HepG2 (cell line): ENCODE measurements around the gene ERF. TPM values are rescaled to one million over a fixed set of nuclear protein-coding genes. Genes with fewer than 3 reads are reported as not detected.

Experiments
- ASH2L ChIP-seq: fragments of 300-600, 200-600 bp; sonication (generic); IDR thresholded peaks from 2 replicates; pipeline ENCODE4 v1.7.0; 2017; ENCODE audit warnings: low read depth, mild to moderate bottlenecking, moderate library complexity, mixed read lengths, low read length; ENCODE audit not compliant: insufficient read length
- ATF3 ChIP-seq: sonication (generic); formaldehyde crosslinking; IDR thresholded peaks from 2 replicates; pipeline ENCODE4 v1.4.0; 2020; ENCODE audit warnings: missing genetic modification reagents
- DMTF1 ChIP-seq: sonication (generic); formaldehyde crosslinking; IDR thresholded peaks from 2 replicates; pipeline ENCODE4 v1.4.0; 2020; ENCODE audit warnings: mild to moderate bottlenecking, missing genetic modification reagents
- DNMT3B ChIP-seq: conservative IDR thresholded peaks from 2 replicates; pipeline ENCODE4 v1.6.1; 2016; ENCODE audit warnings: missing biosample characterization, control low read depth
- HBP1 ChIP-seq: IDR thresholded peaks from 2 replicates; pipeline ENCODE4 v1.6.1; 2016; ENCODE audit warnings: low read depth, control low read depth
- JUND ChIP-seq: sonication (generic); formaldehyde crosslinking; IDR thresholded peaks from 2 replicates; pipeline ENCODE4 v1.8.0; 2022; ENCODE audit warnings: mild to moderate bottlenecking, missing genetic modification reagents
- KAT7 ChIP-seq: IDR thresholded peaks from 2 replicates; pipeline ENCODE4 v1.6.1; 2018; ENCODE audit warnings: borderline replicate concordance, missing compliant biosample characterization
- KDM5B ChIP-seq: sonication (generic); formaldehyde crosslinking; IDR thresholded peaks from 2 replicates; pipeline ENCODE4 v1.4.0; 2020; ENCODE audit warnings: missing genetic modification reagents, mild to moderate bottlenecking, borderline replicate concordance
- KLF15 ChIP-seq: sonication (generic); formaldehyde crosslinking; IDR thresholded peaks from 2 replicates; pipeline ENCODE4 v1.8.1; 2023; ENCODE audit warnings: borderline replicate concordance, mild to moderate bottlenecking, inconsistent platforms, missing genetic modification reagents, mixed read lengths
- MAX ChIP-seq: IDR thresholded peaks from 2 replicates; pipeline ENCODE4 v1.6.1; 2012; ENCODE audit warnings: inconsistent platforms
- NCOA1 ChIP-seq: sonication (generic); formaldehyde crosslinking; IDR thresholded peaks from 2 replicates; pipeline ENCODE4 v1.9.0; 2021; ENCODE audit warnings: missing genetic modification reagents
- PBX2 ChIP-seq: IDR thresholded peaks from 2 replicates; pipeline ENCODE4 v1.6.1; 2016; ENCODE audit warnings: control low read depth
- PRDM10 ChIP-seq: sonication (generic); formaldehyde crosslinking; IDR thresholded peaks from 2 replicates; pipeline ENCODE4 v1.4.0; 2020; ENCODE audit warnings: low read depth, missing genetic modification reagents
- TAF15 ChIP-seq: fragments of 200-400 bp; formaldehyde crosslinking; IDR thresholded peaks from one replicate; pipeline ENCODE4 v1.6.1; 2018; ENCODE audit warnings: mild to moderate bottlenecking, low read depth, low read length; ENCODE audit not compliant: poor library complexity, severe bottlenecking
- ZNF432 ChIP-seq: sonication (generic); formaldehyde crosslinking; IDR thresholded peaks from 2 replicates; pipeline ENCODE4 v1.5.0; 2020; ENCODE audit warnings: missing genetic modification reagents, mild to moderate bottlenecking, borderline replicate concordance
- ZNF451 ChIP-seq: sonication (generic); formaldehyde crosslinking; IDR thresholded peaks from 2 replicates; pipeline ENCODE4 v1.5.0; 2020; ENCODE audit warnings: mild to moderate bottlenecking, missing genetic modification reagents
- ZNF746 ChIP-seq: sonication (generic); formaldehyde crosslinking; IDR thresholded peaks from 2 replicates; pipeline ENCODE4 v1.8.0; 2022; ENCODE audit warnings: mild to moderate bottlenecking, missing genetic modification reagents
- polyA plus RNA-seq, 8 experiments: library from polyadenylated mRNA; depleted of rRNA in 3 of 8; stranded (reverse) in 7 of 8; unstranded in 1 of 8; fragments of >200 nt; fragmentation: Illumina TruSeq in 4 of 8; extraction: Trizol in 4 of 8; gene quantifications; 2 replicates each; pipeline versions ENCODE4 v1.2.1 to v1.2.3, GENCODE V29; 2011 to 2016; ENCODE audit warnings: low read depth in 4 of 8, missing spikeins in 1 of 8, mixed read lengths in 1 of 8; ENCODE audit not compliant: insufficient read depth in 1 of 8
- total RNA-seq, 5 experiments: library from RNA; depleted of rRNA; stranded (reverse); fragments of >200 nt; fragmentation: Illumina TruSeq; extraction: Trizol; gene quantifications; 2 replicates each; pipeline ENCODE4 v1.2.3, GENCODE V29; 2016; ENCODE audit warnings: low read depth in 1 of 5

Gene ERF
- total and polyA plus RNA-seq, 2 of the 13 experiments (the other 11 are each of a cell fraction or from before 2014, with no cell fraction given): 67.1 to 69.9 TPM

- 0 out of 2 replicates have a peak, but pooled peaks have one; percentile 10 for TF ChIP-seq PRDM10 (CRISPR knock-in tag)
- 0 out of 2 replicates have a peak, but pooled peaks have one; percentile 15 for TF ChIP-seq ZNF451
- no peak for TF ChIP-seq DNMT3B
- TF ChIP-seq MAX: peak; percentile 29; the same call in 1 of the 2 replicates
- peak; percentile 88 for TF ChIP-seq ATF3 (CRISPR knock-in tag)
- TF ChIP-seq ZNF746: peak; percentile 59
- TF ChIP-seq KLF15 (CRISPR knock-in tag): no peak
- peak; percentile 73 for TF ChIP-seq KDM5B (CRISPR knock-in tag)
- peak; percentile 73 for TF ChIP-seq HBP1
- no peak for TF ChIP-seq ZNF432
- 0 out of 2 replicates have a peak, but pooled peaks have one; percentile 64 for TF ChIP-seq DMTF1 (CRISPR knock-in tag)
- peak; percentile 97 for TF ChIP-seq JUND
- TF ChIP-seq PBX2: no peak
- TF ChIP-seq KAT7 (CRISPR knock-in tag): 0 out of 2 replicates have a peak, but pooled peaks have one; percentile 46
- TF ChIP-seq ASH2L: peak; percentile 54
- 0 out of 2 replicates have a peak, but pooled peaks have one; percentile 55 for TF ChIP-seq NCOA1 (CRISPR knock-in tag)
- no peak for TF ChIP-seq TAF15
These were observed 27.2 kb upstream of the ERF start (continued) for GRCh38 chr19:42281827-42282762.
